ENCODE measurements around the gene CXADR.
A peak's percentile ranks its signal among the peaks of the same experiment; 100 is the strongest.

Gene CXADR

GRCh38 chr21:17598437-17598836, 85.6 kb downstream of the CXADR start:
- H3K27me3 ChIP-seq (ENCODE audit: insufficient read depth, low read length, poor library complexity) = no peaks in the 10 kb centered on the region
- peaks cover 18% of the 10 kb centered on the region; the same call in 1 of the 2 replicates for H4K20me1 ChIP-seq (ENCODE audit: insufficient read depth, low read length)
- DNase-seq = no peak
- no peak overlapping the region for H3K9ac ChIP-seq (ENCODE audit: low read depth, low read length)
- H3K4me3 ChIP-seq (ENCODE audit: low read depth in 1 of 2, low read length in 2 of 2) = no peak overlapping the region
- ATAC-seq (ENCODE audit: insufficient read depth, low read depth) = no peak
- no peak overlapping the region for H2AFZ ChIP-seq (ENCODE audit: low read depth, low read length)
- no peaks in the 10 kb centered on the region for H3K4me1 ChIP-seq (ENCODE audit: insufficient read depth, low read length)
- peaks cover 36% of the 10 kb centered on the region for H3K79me2 ChIP-seq (ENCODE audit: insufficient read depth, low read length)
- H3K27ac ChIP-seq (ENCODE audit: low read length) = no peak overlapping the region
- no peak overlapping the region for H3K4me2 ChIP-seq (ENCODE audit: insufficient read depth, low read length)
- H3K9me3 ChIP-seq (ENCODE audit: insufficient read depth, low read length, severe bottlenecking) = no peaks in the 10 kb centered on the region
- no peak for TF ChIP-seq EZH2 (IDR thresholded peaks at IDR 0.05; ENCODE audit: borderline replicate concordance, low read depth, low read length, severe bottlenecking)
- TF ChIP-seq, protein P1, sequence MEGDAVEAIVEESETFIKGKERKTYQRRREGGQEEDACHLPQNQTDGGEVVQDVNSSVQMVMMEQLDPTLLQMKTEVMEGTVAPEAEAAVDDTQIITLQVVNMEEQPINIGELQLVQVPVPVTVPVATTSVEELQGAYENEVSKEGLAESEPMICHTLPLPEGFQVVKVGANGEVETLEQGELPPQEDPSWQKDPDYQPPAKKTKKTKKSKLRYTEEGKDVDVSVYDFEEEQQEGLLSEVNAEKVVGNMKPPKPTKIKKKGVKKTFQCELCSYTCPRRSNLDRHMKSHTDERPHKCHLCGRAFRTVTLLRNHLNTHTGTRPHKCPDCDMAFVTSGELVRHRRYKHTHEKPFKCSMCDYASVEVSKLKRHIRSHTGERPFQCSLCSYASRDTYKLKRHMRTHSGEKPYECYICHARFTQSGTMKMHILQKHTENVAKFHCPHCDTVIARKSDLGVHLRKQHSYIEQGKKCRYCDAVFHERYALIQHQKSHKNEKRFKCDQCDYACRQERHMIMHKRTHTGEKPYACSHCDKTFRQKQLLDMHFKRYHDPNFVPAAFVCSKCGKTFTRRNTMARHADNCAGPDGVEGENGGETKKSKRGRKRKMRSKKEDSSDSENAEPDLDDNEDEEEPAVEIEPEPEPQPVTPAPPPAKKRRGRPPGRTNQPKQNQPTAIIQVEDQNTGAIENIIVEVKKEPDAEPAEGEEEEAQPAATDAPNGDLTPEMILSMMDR (IDR thresholded peaks at IDR 0.05; ENCODE audit: borderline replicate concordance, extremely low read depth, low read length, poor library complexity, severe bottlenecking) = no peak
- peaks cover 95% of the 10 kb centered on the region for H3K36me3 ChIP-seq (ENCODE audit: insufficient read depth, low read length)

DNA sequence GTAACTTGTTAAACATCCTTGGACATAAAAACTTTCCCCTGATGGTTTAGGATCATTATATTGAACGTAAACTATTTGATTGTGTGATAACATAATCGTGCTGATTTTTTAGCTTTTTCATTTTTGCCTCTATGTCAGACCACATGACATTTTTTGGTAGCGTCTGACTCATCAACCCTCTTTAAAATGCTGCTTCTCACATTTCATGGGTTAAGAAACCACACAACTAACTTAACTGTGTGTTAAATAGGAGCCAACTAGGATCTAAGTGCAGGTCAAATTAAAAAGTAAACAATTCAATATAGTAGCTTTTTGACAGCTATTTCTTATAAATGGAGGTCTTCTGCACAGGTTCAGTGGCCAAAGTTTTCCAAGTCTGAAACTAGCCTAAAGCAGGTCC, 90.0 kb downstream of the CXADR start:
- Histone ChIP-seq H3K27ac (ENCODE audit: low read length) (no peak overlapping the region), H2AFZ (ENCODE audit: low read depth, low read length) (no peak overlapping the region), H3K4me1 (ENCODE audit: insufficient read depth, low read length) (peaks cover 4% of the 10 kb centered on the region; the same call in 1 of the 2 replicates), H3K9ac (ENCODE audit: low read depth, low read length) (no peak overlapping the region), H3K9me3 (ENCODE audit: insufficient read depth, low read length, severe bottlenecking) (no peaks in the 10 kb centered on the region), H4K20me1 (ENCODE audit: insufficient read depth, low read length) (peaks cover 31% of the 10 kb centered on the region), H3K27me3 (ENCODE audit: insufficient read depth, low read length, poor library complexity) (no peaks in the 10 kb centered on the region), H3K36me3 (ENCODE audit: insufficient read depth, low read length) (peaks cover 88% of the 10 kb centered on the region), H3K4me3 (ENCODE audit: low read depth in 1 of 2, low read length in 2 of 2) (no peak overlapping the region), H3K79me2 (ENCODE audit: insufficient read depth, low read length) (peaks cover 80% of the 10 kb centered on the region), H3K4me2 (ENCODE audit: insufficient read depth, low read length) (no peak overlapping the region)
- no peak for DNase-seq
- no peak for TF ChIP-seq EZH2 (IDR thresholded peaks at IDR 0.05; ENCODE audit: borderline replicate concordance, low read depth, low read length, severe bottlenecking)
- TF ChIP-seq, protein P1 (IDR thresholded peaks at IDR 0.05; ENCODE audit: borderline replicate concordance, extremely low read depth, low read length, poor library complexity, severe bottlenecking) = no peak
- no peak; the same call in 2 of the 3 replicates for ATAC-seq (ENCODE audit: insufficient read depth, low read depth)

GRCh38 chr21:17607684-17608083, 94.8 kb downstream of the CXADR start:
- ATAC-seq (ENCODE audit: insufficient read depth, low read depth) (no peak), DNase-seq (no peak)
- Histone ChIP-seq H4K20me1 (ENCODE audit: insufficient read depth, low read length) (peaks cover 55% of the 10 kb centered on the region), H3K36me3 (ENCODE audit: insufficient read depth, low read length) (peaks cover 83% of the 10 kb centered on the region), H3K9me3 (ENCODE audit: insufficient read depth, low read length, severe bottlenecking) (no peaks in the 10 kb centered on the region), H3K27me3 (ENCODE audit: insufficient read depth, low read length, poor library complexity) (no peaks in the 10 kb centered on the region), H3K4me1 (ENCODE audit: insufficient read depth, low read length) (peaks cover 39% of the 10 kb centered on the region), H3K79me2 (ENCODE audit: insufficient read depth, low read length) (peaks cover 100% of the 10 kb centered on the region), H3K4me2 (ENCODE audit: insufficient read depth, low read length) (peak overlapping the region; percentile 72; the same call in 1 of the 2 replicates), H3K9ac (ENCODE audit: low read depth, low read length) (no peak overlapping the region), H3K27ac (ENCODE audit: low read length) (no peak overlapping the region; the same call in 1 of the 2 replicates), H2AFZ (ENCODE audit: low read depth, low read length) (no peak overlapping the region), H3K4me3 (ENCODE audit: low read depth in 1 of 2, low read length in 2 of 2) (0 out of 4 replicates have a peak overlapping the region, but pooled peaks of 1 of the 2 experiments have one; percentile 12)
- TF ChIP-seq, protein P1 (IDR thresholded peaks at IDR 0.05; ENCODE audit: borderline replicate concordance, extremely low read depth, low read length, poor library complexity, severe bottlenecking) = no peak
- TF ChIP-seq EZH2 (IDR thresholded peaks at IDR 0.05; ENCODE audit: borderline replicate concordance, low read depth, low read length, severe bottlenecking) = no peak
